ENCODE results near the gene RYR2.
"Not testable (repeated sequence)": the region's sequence is repeated elsewhere in the genome, so short reads cannot be mapped to it uniquely, and the experiment has no call there.

RYR2 gene

GRCh38 chr1:237591353-237591752, 549.4 kb downstream of the RYR2 start:
- DNase-seq: no peak

GRCh38 chr1:237603036-237603568, 561.1 kb downstream of the RYR2 start:
- DNase-seq: not testable (repeated sequence)

- no peak for DNase-seq
Measured at GRCh38 chr1:237608433-237608832, 566.4 kb downstream of the RYR2 start.

GRCh38 chr1:237610157-237610556, 568.2 kb downstream of the RYR2 start:
- DNase-seq: no peak

GRCh38 chr1:237613984-237614383, 572.0 kb downstream of the RYR2 start:
- DNase-seq: no peak

- no peak for DNase-seq
Measured at GRCh38 chr1:237619553-237619952, 577.6 kb downstream of the RYR2 start.

- DNase-seq: no peak
Measured at GRCh38 chr1:237634922-237635321, 592.9 kb downstream of the RYR2 start.

GRCh38 chr1:237638555-237638954, 596.6 kb downstream of the RYR2 start:
- DNase-seq: no peak

- DNase-seq: no peak
Measured at GRCh38 chr1:237640011-237640671, 598.2 kb downstream of the RYR2 start.

- no peak for DNase-seq
Measured at GRCh38 chr1:237640966-237641365, 599.0 kb downstream of the RYR2 start.

GRCh38 chr1:237650809-237651208, 608.8 kb downstream of the RYR2 start:
- no peak for DNase-seq

- no peak for DNase-seq
Measured at GRCh38 chr1:237655778-237656177, 613.8 kb downstream of the RYR2 start.

- no peak for DNase-seq
Measured at GRCh38 chr1:237664348-237664747, 622.4 kb downstream of the RYR2 start.

GRCh38 chr1:237670302-237670701, 628.3 kb downstream of the RYR2 start:
- DNase-seq: no peak

GRCh38 chr1:237671262-237671661, 629.3 kb downstream of the RYR2 start:
- no peak for DNase-seq

GRCh38 chr1:237671935-237672334, 630.0 kb downstream of the RYR2 start:
- no peak for DNase-seq

GRCh38 chr1:237672748-237673147, 630.8 kb downstream of the RYR2 start:
- no peak for DNase-seq

GRCh38 chr1:237673631-237674030, 631.6 kb downstream of the RYR2 start:
- DNase-seq: no peak

GRCh38 chr1:237677979-237678378, 636.0 kb downstream of the RYR2 start:
- no peak for DNase-seq

- DNase-seq: no peak
Measured at GRCh38 chr1:237679687-237680086, 637.7 kb downstream of the RYR2 start.

GRCh38 chr1:237681210-237681609, 639.2 kb downstream of the RYR2 start:
- DNase-seq: no peak

- DNase-seq: no peak
Measured at GRCh38 chr1:237684236-237684635, 642.3 kb downstream of the RYR2 start.

GRCh38 chr1:237685551-237685950, 643.6 kb downstream of the RYR2 start:
- DNase-seq: no peak

GRCh38 chr1:237687804-237688203, 645.8 kb downstream of the RYR2 start:
- no peak for DNase-seq

GRCh38 chr1:237690656-237691055, 648.7 kb downstream of the RYR2 start:
- no peak for DNase-seq
